HCT116 (cell line): ENCODE results near the gene ITGA2B.

Experiments used
- ATF3 ChIP-seq: IDR thresholded peaks from 2 replicates; pipeline ENCODE4 v1.6.1; 2012
- EZH2phosphoT487 ChIP-seq: fragments of 200-600 bp; IDR thresholded peaks from 2 replicates; pipeline ENCODE4 v1.6.1; 2018; ENCODE audit warnings: antibody characterized with exemption, borderline replicate concordance
- POLR2A ChIP-seq: IDR thresholded peaks from 2 replicates; pipeline ENCODE4 v1.7.0; 2011; ENCODE audit warnings: borderline replicate concordance; ENCODE audit not compliant: insufficient read depth, insufficient read length; ENCODE audit errors: extremely low read depth
- POLR2AphosphoS5 ChIP-seq: IDR thresholded peaks from 2 replicates; pipeline ENCODE4 v1.6.1; 2011; ENCODE audit warnings: mild to moderate bottlenecking, low read depth, low read length, moderate library complexity
- SP1 ChIP-seq: IDR thresholded peaks from 2 replicates; pipeline ENCODE4 v1.6.1; 2012; ENCODE audit warnings: low read depth
- TF ChIP-seq, protein P1 (sequence below), 3 experiments: fragments of 200-600 bp in 1 of 3; sonication (generic) in 1 of 3; IDR thresholded peaks in 2 of 3; conservative IDR thresholded peaks in 1 of 3; 2 replicates each; pipeline ENCODE4 v1.5.1; 2012 to 2017; ENCODE audit warnings: low read depth in 2 of 3, low read length in 2 of 3, antibody characterized with exemption in 1 of 3, borderline replicate concordance in 1 of 3, control low read depth in 1 of 3, mild to moderate bottlenecking in 1 of 3, mixed read lengths in 1 of 3, mixed run types in 1 of 3, moderate library complexity in 1 of 3; ENCODE audit not compliant: insufficient read depth in 1 of 3
- TF ChIP-seq, protein P2 (sequence below): IDR thresholded peaks from 2 replicates; pipeline ENCODE4 v1.6.1; 2012
- TF ChIP-seq, protein P3 (sequence below): IDR thresholded peaks from 2 replicates; pipeline ENCODE4 v1.6.1; 2012; ENCODE audit warnings: low read depth

DNA sequence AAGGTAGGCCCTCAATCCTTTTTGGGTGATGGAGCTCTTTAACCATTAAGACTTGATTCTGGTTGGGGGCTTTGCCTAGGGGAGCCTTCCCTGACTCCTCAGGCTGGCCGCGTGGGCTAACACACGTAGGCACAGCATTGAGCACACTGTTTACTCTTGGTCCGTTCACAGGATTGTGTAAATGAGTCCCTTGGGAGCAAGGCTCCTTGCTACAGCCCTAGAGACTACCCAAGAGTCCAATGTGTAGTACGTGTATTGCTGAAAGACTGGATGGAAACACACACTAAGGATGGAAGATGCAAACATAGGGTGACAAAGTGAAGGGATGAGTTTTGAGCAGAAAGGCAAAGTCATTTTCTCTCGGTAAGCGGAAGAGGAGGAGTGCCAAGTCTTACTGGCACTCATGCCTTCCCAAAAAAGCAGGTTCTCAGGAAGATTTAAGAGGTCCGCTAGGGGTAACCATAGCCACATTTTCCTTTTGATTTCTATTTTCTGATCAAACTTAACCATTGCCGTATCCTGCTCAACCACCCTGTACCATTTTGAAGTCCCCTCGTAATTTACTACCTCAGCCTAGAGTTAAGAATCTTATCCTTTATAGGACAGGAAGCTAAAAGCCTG, 911 bp upstream of the ITGA2B start:
- TF ChIP-seq, protein P1, sequence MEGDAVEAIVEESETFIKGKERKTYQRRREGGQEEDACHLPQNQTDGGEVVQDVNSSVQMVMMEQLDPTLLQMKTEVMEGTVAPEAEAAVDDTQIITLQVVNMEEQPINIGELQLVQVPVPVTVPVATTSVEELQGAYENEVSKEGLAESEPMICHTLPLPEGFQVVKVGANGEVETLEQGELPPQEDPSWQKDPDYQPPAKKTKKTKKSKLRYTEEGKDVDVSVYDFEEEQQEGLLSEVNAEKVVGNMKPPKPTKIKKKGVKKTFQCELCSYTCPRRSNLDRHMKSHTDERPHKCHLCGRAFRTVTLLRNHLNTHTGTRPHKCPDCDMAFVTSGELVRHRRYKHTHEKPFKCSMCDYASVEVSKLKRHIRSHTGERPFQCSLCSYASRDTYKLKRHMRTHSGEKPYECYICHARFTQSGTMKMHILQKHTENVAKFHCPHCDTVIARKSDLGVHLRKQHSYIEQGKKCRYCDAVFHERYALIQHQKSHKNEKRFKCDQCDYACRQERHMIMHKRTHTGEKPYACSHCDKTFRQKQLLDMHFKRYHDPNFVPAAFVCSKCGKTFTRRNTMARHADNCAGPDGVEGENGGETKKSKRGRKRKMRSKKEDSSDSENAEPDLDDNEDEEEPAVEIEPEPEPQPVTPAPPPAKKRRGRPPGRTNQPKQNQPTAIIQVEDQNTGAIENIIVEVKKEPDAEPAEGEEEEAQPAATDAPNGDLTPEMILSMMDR (IDR thresholded peaks at IDR 0.05 in 2 of 3, conservative IDR thresholded peaks at IDR 0.05 in 1 of 3; ENCODE audit: borderline replicate concordance in 1 of 3, insufficient read depth in 1 of 3, low read depth in 2 of 3, low read length in 2 of 3): no peak
- TF ChIP-seq, protein P2, sequence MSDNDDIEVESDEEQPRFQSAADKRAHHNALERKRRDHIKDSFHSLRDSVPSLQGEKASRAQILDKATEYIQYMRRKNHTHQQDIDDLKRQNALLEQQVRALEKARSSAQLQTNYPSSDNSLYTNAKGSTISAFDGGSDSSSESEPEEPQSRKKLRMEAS: no peak
- TF ChIP-seq ATF3: no peak
- no peak for TF ChIP-seq SP1
- TF ChIP-seq, protein P3, sequence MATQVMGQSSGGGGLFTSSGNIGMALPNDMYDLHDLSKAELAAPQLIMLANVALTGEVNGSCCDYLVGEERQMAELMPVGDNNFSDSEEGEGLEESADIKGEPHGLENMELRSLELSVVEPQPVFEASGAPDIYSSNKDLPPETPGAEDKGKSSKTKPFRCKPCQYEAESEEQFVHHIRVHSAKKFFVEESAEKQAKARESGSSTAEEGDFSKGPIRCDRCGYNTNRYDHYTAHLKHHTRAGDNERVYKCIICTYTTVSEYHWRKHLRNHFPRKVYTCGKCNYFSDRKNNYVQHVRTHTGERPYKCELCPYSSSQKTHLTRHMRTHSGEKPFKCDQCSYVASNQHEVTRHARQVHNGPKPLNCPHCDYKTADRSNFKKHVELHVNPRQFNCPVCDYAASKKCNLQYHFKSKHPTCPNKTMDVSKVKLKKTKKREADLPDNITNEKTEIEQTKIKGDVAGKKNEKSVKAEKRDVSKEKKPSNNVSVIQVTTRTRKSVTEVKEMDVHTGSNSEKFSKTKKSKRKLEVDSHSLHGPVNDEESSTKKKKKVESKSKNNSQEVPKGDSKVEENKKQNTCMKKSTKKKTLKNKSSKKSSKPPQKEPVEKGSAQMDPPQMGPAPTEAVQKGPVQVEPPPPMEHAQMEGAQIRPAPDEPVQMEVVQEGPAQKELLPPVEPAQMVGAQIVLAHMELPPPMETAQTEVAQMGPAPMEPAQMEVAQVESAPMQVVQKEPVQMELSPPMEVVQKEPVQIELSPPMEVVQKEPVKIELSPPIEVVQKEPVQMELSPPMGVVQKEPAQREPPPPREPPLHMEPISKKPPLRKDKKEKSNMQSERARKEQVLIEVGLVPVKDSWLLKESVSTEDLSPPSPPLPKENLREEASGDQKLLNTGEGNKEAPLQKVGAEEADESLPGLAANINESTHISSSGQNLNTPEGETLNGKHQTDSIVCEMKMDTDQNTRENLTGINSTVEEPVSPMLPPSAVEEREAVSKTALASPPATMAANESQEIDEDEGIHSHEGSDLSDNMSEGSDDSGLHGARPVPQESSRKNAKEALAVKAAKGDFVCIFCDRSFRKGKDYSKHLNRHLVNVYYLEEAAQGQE: no peak
- no peak for TF ChIP-seq EZH2phosphoT487
- TF ChIP-seq POLR2A: no peak
- TF ChIP-seq POLR2AphosphoS5: no peak
